Ishikawa (cell line): ENCODE measurements around the gene PIH1D1.

Experiments used
- CEBPB ChIP-seq: IDR thresholded peaks from 2 replicates; pipeline ENCODE4 v1.6.1; 2012
- CREB1 ChIP-seq: IDR thresholded peaks from 2 replicates; pipeline ENCODE4 v1.6.1; 2012; ENCODE audit warnings: low read depth
- EGR1 ChIP-seq: IDR thresholded peaks from 2 replicates; pipeline ENCODE4 v1.6.1; 2012
- EP300 ChIP-seq: IDR thresholded peaks from 2 replicates; pipeline ENCODE4 v1.6.1; 2012; ENCODE audit warnings: borderline replicate concordance
- FOXM1 ChIP-seq: IDR thresholded peaks from 2 replicates; pipeline ENCODE4 v1.6.1; 2012; ENCODE audit warnings: low read depth, borderline replicate concordance
- NFIC ChIP-seq: IDR thresholded peaks from 2 replicates; pipeline ENCODE4 v1.6.1; 2012
- RAD21 ChIP-seq: IDR thresholded peaks from 2 replicates; pipeline ENCODE4 v1.6.1; 2012; ENCODE audit warnings: low read depth
- TAF1 ChIP-seq: IDR thresholded peaks from 2 replicates; pipeline ENCODE4 v1.6.1; 2012; ENCODE audit warnings: low read depth, mild to moderate bottlenecking
- TCF12 ChIP-seq: IDR thresholded peaks from 2 replicates; pipeline ENCODE4 v1.6.1; 2012; ENCODE audit warnings: low read depth
- TEAD4 ChIP-seq: IDR thresholded peaks from 2 replicates; pipeline ENCODE4 v1.6.1; 2012
- YY1 ChIP-seq: IDR thresholded peaks from 2 replicates; pipeline ENCODE4 v1.6.1; 2012; ENCODE audit warnings: low read depth
- ZBTB7A ChIP-seq: IDR thresholded peaks from 2 replicates; pipeline ENCODE4 v1.6.1; 2012; ENCODE audit warnings: low read depth
- TF ChIP-seq, protein P1 (sequence below): IDR thresholded peaks from 2 replicates; pipeline ENCODE4 v1.6.1; 2012
- TF ChIP-seq, protein P2 (sequence below): IDR thresholded peaks from 2 replicates; pipeline ENCODE4 v1.6.1; 2012
- TF ChIP-seq, protein P3 (sequence below): IDR thresholded peaks from 2 replicates; pipeline ENCODE4 v1.6.1; 2012; ENCODE audit warnings: low read depth, mild to moderate bottlenecking

Gene PIH1D1

DNA sequence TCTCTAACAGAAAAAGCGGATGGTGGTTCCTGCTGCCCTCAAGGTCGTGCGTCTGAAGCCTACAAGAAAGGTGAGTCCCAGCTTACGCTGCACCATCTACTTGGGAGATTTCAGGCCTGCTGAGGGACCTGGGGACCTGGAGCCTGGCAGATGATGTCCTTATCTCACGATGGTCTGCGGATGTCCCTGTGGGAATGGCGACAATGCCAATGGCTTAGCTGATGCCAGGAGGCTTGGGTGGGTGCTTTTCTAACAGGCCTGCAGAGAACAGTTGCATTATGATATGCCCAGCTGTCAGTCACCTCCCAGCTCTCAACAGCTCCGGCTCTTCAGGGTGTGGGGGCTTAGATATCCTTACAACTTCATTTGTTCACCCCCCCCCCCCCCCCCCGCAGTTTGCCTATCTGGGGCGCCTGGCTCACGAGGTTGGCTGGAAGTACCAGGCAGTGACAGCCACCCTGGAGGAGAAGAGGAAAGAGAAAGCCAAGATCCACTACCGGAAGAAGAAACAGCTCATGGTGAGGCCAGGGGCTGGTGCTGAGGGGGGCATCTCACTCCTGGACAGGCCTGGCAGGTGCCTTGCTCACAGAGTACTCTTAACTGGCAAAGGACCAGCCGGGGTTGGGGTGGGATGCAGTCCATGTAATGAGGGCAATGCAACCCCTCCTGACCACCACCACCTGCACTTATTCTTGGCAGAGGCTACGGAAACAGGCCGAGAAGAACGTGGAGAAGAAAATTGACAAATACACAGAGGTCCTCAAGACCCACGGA, 39.6 kb upstream of the PIH1D1 start:
- TF ChIP-seq FOXM1 (no peak), EP300 (no peak), NFIC (no peak), TCF12 (no peak), ZBTB7A (no peak), TAF1 (no peak), CREB1 (no peak), CEBPB (no peak)
- TF ChIP-seq, protein P1, sequence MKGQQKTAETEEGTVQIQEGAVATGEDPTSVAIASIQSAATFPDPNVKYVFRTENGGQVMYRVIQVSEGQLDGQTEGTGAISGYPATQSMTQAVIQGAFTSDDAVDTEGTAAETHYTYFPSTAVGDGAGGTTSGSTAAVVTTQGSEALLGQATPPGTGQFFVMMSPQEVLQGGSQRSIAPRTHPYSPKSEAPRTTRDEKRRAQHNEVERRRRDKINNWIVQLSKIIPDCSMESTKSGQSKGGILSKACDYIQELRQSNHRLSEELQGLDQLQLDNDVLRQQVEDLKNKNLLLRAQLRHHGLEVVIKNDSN = no peak

DNA sequence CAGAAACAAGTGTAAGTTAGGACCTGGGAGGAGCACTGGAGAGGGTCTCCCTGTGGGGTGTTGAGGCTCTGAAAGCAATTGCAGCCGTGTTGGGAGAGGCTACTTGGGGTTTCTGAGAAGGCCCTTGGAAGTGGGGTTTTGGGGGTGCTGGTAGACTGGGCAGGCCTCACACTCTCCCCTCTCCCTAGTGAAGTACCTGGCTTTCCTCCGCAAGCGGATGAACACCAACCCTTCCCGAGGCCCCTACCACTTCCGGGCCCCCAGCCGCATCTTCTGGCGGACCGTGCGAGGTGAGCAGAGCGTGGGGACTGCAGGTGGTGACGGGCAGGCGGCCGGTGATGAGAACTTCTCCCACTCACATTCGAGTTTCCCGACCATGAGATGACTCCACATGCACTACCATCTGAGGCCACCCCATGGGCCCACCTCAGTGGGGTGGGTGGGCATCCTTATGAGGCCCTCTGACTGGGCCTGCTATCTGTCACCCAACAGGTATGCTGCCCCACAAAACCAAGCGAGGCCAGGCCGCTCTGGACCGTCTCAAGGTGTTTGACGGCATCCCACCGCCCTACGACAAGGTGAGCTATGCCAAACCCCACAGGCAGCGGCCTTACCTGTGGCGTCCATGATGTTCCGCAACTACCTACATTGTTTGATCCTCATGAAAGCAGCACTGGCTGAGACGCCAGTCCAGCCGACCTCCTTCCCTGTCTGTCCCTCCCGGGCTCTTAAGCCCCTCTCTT, 38.8 kb upstream of the PIH1D1 start:
- TF ChIP-seq, protein P2, sequence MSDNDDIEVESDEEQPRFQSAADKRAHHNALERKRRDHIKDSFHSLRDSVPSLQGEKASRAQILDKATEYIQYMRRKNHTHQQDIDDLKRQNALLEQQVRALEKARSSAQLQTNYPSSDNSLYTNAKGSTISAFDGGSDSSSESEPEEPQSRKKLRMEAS = no peak
- no peak for TF ChIP-seq NFIC
- no peak for TF ChIP-seq EP300
- no peak for TF ChIP-seq TEAD4
- TF ChIP-seq YY1 = no peak
- no peak for TF ChIP-seq CREB1
- no peak for TF ChIP-seq RAD21
- TF ChIP-seq, protein P1 = no peak
- no peak for TF ChIP-seq CEBPB
- no peak for TF ChIP-seq TAF1

DNA sequence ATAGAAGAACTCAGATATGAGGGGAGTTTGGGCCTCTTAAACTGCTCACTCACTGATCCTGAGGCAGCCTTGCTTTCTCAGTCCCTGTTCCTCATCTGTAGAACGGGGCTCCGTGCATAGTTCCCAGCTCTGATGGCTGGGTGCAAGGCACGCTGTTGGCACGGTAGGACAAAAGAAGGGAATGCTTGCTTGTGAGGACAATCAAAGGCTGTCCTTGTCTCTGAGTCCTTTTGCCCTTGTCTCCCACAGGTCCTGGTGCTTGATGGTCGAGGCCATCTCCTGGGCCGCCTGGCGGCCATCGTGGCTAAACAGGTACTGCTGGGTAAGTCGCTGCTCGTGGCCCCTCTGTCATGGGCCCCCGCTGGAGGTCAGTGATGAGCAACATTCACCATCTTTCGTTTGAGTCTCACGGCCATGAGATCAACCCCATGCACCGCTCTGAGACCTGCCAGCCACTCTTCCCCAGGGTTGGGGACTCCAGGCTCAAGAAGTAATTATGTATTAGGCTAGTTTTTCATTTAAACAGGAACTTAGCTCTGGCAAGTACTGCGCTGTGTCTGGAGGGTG, 38.1 kb upstream of the PIH1D1 start:
- TF ChIP-seq NFIC (no peak), YY1 (no peak), ZBTB7A (no peak), TAF1 (no peak), CREB1 (no peak), CEBPB (no peak), RAD21 (no peak)
- TF ChIP-seq, protein P3, sequence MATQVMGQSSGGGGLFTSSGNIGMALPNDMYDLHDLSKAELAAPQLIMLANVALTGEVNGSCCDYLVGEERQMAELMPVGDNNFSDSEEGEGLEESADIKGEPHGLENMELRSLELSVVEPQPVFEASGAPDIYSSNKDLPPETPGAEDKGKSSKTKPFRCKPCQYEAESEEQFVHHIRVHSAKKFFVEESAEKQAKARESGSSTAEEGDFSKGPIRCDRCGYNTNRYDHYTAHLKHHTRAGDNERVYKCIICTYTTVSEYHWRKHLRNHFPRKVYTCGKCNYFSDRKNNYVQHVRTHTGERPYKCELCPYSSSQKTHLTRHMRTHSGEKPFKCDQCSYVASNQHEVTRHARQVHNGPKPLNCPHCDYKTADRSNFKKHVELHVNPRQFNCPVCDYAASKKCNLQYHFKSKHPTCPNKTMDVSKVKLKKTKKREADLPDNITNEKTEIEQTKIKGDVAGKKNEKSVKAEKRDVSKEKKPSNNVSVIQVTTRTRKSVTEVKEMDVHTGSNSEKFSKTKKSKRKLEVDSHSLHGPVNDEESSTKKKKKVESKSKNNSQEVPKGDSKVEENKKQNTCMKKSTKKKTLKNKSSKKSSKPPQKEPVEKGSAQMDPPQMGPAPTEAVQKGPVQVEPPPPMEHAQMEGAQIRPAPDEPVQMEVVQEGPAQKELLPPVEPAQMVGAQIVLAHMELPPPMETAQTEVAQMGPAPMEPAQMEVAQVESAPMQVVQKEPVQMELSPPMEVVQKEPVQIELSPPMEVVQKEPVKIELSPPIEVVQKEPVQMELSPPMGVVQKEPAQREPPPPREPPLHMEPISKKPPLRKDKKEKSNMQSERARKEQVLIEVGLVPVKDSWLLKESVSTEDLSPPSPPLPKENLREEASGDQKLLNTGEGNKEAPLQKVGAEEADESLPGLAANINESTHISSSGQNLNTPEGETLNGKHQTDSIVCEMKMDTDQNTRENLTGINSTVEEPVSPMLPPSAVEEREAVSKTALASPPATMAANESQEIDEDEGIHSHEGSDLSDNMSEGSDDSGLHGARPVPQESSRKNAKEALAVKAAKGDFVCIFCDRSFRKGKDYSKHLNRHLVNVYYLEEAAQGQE = no peak
- TF ChIP-seq, protein P1 = no peak
- TF ChIP-seq, protein P2 = no peak

DNA sequence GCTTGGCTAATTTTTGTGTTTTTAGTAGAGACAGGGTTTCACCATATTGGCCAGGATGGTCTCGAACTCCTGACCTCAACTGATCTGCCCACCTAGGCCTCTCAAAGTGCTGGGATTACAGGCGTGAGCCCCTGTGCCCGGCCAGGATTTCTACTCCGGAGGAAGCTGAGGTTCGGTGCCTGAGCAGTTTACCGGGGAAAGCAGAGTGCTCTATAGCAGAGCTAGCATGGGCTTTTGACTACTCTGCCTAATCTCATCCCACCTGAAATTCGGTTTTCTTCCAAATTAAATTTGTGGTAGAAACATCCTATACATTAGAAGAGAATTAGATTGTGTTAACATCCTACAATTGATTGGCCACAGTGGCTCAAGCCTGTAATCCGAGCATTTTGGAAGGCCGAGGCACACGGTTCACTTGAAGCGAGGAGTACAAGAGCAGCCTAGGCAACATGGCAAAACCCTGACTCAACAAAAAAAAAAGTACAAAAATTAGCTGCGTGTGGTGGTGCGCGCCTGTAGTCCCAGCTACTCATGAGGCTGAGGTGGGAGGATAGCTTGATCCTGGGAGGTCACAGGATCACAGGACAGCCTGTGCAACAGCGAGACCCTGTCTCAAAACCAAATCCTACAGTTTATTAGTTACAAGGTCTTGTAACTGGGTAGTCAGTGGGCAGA, 37.4 kb upstream of the PIH1D1 start:
- TF ChIP-seq EP300 (no peak), FOXM1 (no peak), TCF12 (no peak), EGR1 (no peak), YY1 (no peak), NFIC (no peak), CEBPB (no peak), CREB1 (no peak), TAF1 (no peak), TEAD4 (no peak), ZBTB7A (no peak), RAD21 (no peak)
- TF ChIP-seq, protein P3 = no peak
- TF ChIP-seq, protein P2 = no peak
- TF ChIP-seq, protein P1 = no peak
